Epithelial cell of proximal tubule (primary cell): Measurements from ENCODE around the gene SETBP1. TPM values are rescaled to one million over a fixed set of nuclear protein-coding genes. Genes with fewer than 3 reads are reported as not detected.
A peak's percentile ranks its signal among the peaks of the same experiment; 100 is the strongest.

Experiments used
- DNase-seq: peaks from one replicate; pipeline ENCODE4 v3.0.0-alpha.2; 2011; ENCODE audit warnings: low read depth
- H3K4me3 ChIP-seq: 2 replicates; pipeline ENCODE4 v1.5.1; 2011; ENCODE audit warnings: low read depth, mild to moderate bottlenecking, low read length
- CTCF ChIP-seq: conservative IDR thresholded peaks from 2 replicates; pipeline ENCODE4 v1.5.1; 2012; ENCODE audit warnings: low read depth, mild to moderate bottlenecking, low read length
- total RNA-seq: library from RNA; depleted of rRNA; stranded (reverse); fragments of >200 nt; gene quantifications from 2 replicates; pipeline ENCODE4 v1.2.3, GENCODE V29; 2015

Gene SETBP1
- total RNA-seq, 1 donor from 2014 or later = 2.4 TPM

GRCh38 chr18:44842588-44843412 lies 162.1 kb downstream of the SETBP1 start:
- TF ChIP-seq CTCF = no peak
- H3K4me3 ChIP-seq = no peak overlapping the region
- no peak for DNase-seq

GRCh38 chr18:44844486-44844885 lies 163.8 kb downstream of the SETBP1 start:
- no peak for DNase-seq
- TF ChIP-seq CTCF = no peak
- H3K4me3 ChIP-seq = no peak overlapping the region

GRCh38 chr18:44846450-44846849 lies 165.8 kb downstream of the SETBP1 start:
- no peak for DNase-seq
- no peak for TF ChIP-seq CTCF
- H3K4me3 ChIP-seq = no peak overlapping the region

GRCh38 chr18:44848644-44849335 lies 168.1 kb downstream of the SETBP1 start:
- DNase-seq = no peak
- H3K4me3 ChIP-seq = no peak overlapping the region
- TF ChIP-seq CTCF = no peak

- DNase-seq = peak; percentile 20
- TF ChIP-seq CTCF = no peak
- H3K4me3 ChIP-seq = no peak overlapping the region
Observed at GRCh38 chr18:44849361-44849760, 168.7 kb downstream of the SETBP1 start.

- H3K4me3 ChIP-seq = no peak overlapping the region
- DNase-seq = no peak
- no peak for TF ChIP-seq CTCF
Observed at GRCh38 chr18:44850001-44850400, 169.3 kb downstream of the SETBP1 start.
